ENCODE measurements around the gene MRPL10.

MRPL10 gene

GRCh38 chr17:47813077-47813476 lies 18.3 kb downstream of the MRPL10 start:
- H4K91ac ChIP-seq (ENCODE audit: low read length), result no peak overlapping the region
- no peaks in the 10 kb centered on the region for H3K79me1 ChIP-seq (replicated peaks; ENCODE audit: low read length, poor library complexity, severe bottlenecking)
- H3K18ac ChIP-seq (ENCODE audit: low read depth in 1 of 2, low read length in 2 of 2), result no peak overlapping the region
- peaks cover 25 to 83% of the 10 kb centered on the region in 2 experiments for H3K36me3 ChIP-seq (ENCODE audit: control insufficient read depth in 1 of 2, insufficient read depth in 2 of 2, low read depth in 1 of 2, low read length in 2 of 2)
- no peak overlapping the region for H3K9ac ChIP-seq (ENCODE audit: low read length)
- DNase-seq, result no peak
- no peak overlapping the region for H2BK15ac ChIP-seq (ENCODE audit: low read depth, poor library complexity, severe bottlenecking)
- no peak overlapping the region for H4K8ac ChIP-seq (ENCODE audit: low read length)
- no peak overlapping the region for H3K4me3 ChIP-seq (ENCODE audit: insufficient read depth in 1 of 2, low read depth in 1 of 2, low read length in 2 of 2)
- peaks cover 20% of the 10 kb centered on the region for H3K4me1 ChIP-seq (ENCODE audit: control insufficient read depth, insufficient read depth, low read depth, low read length)
- WGBS, result 90% methylated on average over 14 of the region's 14 CpGs
- H2BK5ac ChIP-seq (ENCODE audit: low read depth, low read length, poor library complexity, severe bottlenecking), result no peak overlapping the region
- H3K23ac ChIP-seq (ENCODE audit: low read length in 2 of 2), result no peak overlapping the region
- no peak overlapping the region for H3K4ac ChIP-seq (ENCODE audit: low read depth in 1 of 2, low read length in 2 of 2)
- H2AK5ac ChIP-seq (ENCODE audit: low read length, severe bottlenecking), result no peak overlapping the region
- H3K9me3 ChIP-seq (ENCODE audit: control insufficient read depth, low read length), result no peaks in the 10 kb centered on the region
- no peak overlapping the region for H2AFZ ChIP-seq (ENCODE audit: low read depth, low read length)
- H2BK120ac ChIP-seq (ENCODE audit: low read depth, low read length), result no peak overlapping the region
- H3K4me2 ChIP-seq (ENCODE audit: low read length, poor library complexity, severe bottlenecking), result no peak overlapping the region
- no peak overlapping the region for H2BK12ac ChIP-seq (ENCODE audit: low read length in 2 of 2)
- peaks cover 0 to 12% of the 10 kb centered on the region in 2 experiments for H3K27me3 ChIP-seq (ENCODE audit: control insufficient read depth in 1 of 2, insufficient read depth in 1 of 2, low read length in 2 of 2)
- H3K14ac ChIP-seq (ENCODE audit: low read length in 2 of 2), result no peak overlapping the region
- no peak overlapping the region for H3K27ac ChIP-seq (ENCODE audit: low read length, poor library complexity, severe bottlenecking)

- no peak overlapping the region for H2BK15ac ChIP-seq (ENCODE audit: low read depth, poor library complexity, severe bottlenecking)
- H3K27me3 ChIP-seq (ENCODE audit: control insufficient read depth in 1 of 2, insufficient read depth in 1 of 2, low read length in 2 of 2), result peaks cover 0 to 19% of the 10 kb centered on the region in 2 experiments
- H3K4me3 ChIP-seq (ENCODE audit: insufficient read depth in 1 of 2, low read depth in 1 of 2, low read length in 2 of 2), result no peak overlapping the region
- no peak overlapping the region for H3K14ac ChIP-seq (ENCODE audit: low read length in 2 of 2)
- no peak overlapping the region for H3K9ac ChIP-seq (ENCODE audit: low read length)
- H3K23ac ChIP-seq (ENCODE audit: low read length in 2 of 2), result no peak overlapping the region
- H3K4me1 ChIP-seq (ENCODE audit: control insufficient read depth, insufficient read depth, low read depth, low read length), result peaks cover 20% of the 10 kb centered on the region
- H4K91ac ChIP-seq (ENCODE audit: low read length), result no peak overlapping the region
- no peak overlapping the region for H2AFZ ChIP-seq (ENCODE audit: low read depth, low read length)
- H3K9me3 ChIP-seq (ENCODE audit: control insufficient read depth, low read length), result no peaks in the 10 kb centered on the region
- H2AK5ac ChIP-seq (ENCODE audit: low read length, severe bottlenecking), result no peak overlapping the region
- no peak overlapping the region for H3K27ac ChIP-seq (ENCODE audit: low read length, poor library complexity, severe bottlenecking)
- no peak overlapping the region for H2BK120ac ChIP-seq (ENCODE audit: low read depth, low read length)
- H2BK12ac ChIP-seq (ENCODE audit: low read length in 2 of 2), result no peak overlapping the region
- no peak overlapping the region for H3K4me2 ChIP-seq (ENCODE audit: low read length, poor library complexity, severe bottlenecking)
- no peak overlapping the region for H2BK5ac ChIP-seq (ENCODE audit: low read depth, low read length, poor library complexity, severe bottlenecking)
- H3K18ac ChIP-seq (ENCODE audit: low read depth in 1 of 2, low read length in 2 of 2), result no peak overlapping the region
- 92% methylated on average over 18 of the region's 18 CpGs for whole genome bisulfite sequencing
- no peak for DNase-seq
- H3K36me3 ChIP-seq (ENCODE audit: control insufficient read depth in 1 of 2, insufficient read depth in 2 of 2, low read depth in 1 of 2, low read length in 2 of 2), result peaks cover 32 to 83% of the 10 kb centered on the region in 2 experiments
- H4K8ac ChIP-seq (ENCODE audit: low read length), result no peak overlapping the region
- no peaks in the 10 kb centered on the region for H3K79me1 ChIP-seq (replicated peaks; ENCODE audit: low read length, poor library complexity, severe bottlenecking)
- H3K4ac ChIP-seq (ENCODE audit: low read depth in 1 of 2, low read length in 2 of 2), result no peak overlapping the region
These were observed 19.0 kb downstream of the MRPL10 start for GRCh38 chr17:47812146-47812920.

GRCh38 chr17:47811709-47812108 lies 19.6 kb downstream of the MRPL10 start:
- Histone ChIP-seq H3K4me3 (ENCODE audit: insufficient read depth in 1 of 2, low read depth in 1 of 2, low read length in 2 of 2) (no peak overlapping the region), H2BK120ac (ENCODE audit: low read depth, low read length) (no peak overlapping the region), H3K9me3 (ENCODE audit: control insufficient read depth, low read length) (no peaks in the 10 kb centered on the region), H3K23ac (ENCODE audit: low read length in 2 of 2) (no peak overlapping the region), H2BK15ac (ENCODE audit: low read depth, poor library complexity, severe bottlenecking) (no peak overlapping the region), H3K4ac (ENCODE audit: low read depth in 1 of 2, low read length in 2 of 2) (no peak overlapping the region), H3K14ac (ENCODE audit: low read length in 2 of 2) (no peak overlapping the region), H2AK5ac (ENCODE audit: low read length, severe bottlenecking) (no peak overlapping the region), H4K8ac (ENCODE audit: low read length) (no peak overlapping the region), H3K18ac (ENCODE audit: low read depth in 1 of 2, low read length in 2 of 2) (no peak overlapping the region), H3K36me3 (ENCODE audit: control insufficient read depth in 1 of 2, insufficient read depth in 2 of 2, low read depth in 1 of 2, low read length in 2 of 2) (peaks cover 34 to 83% of the 10 kb centered on the region in 2 experiments), H3K4me1 (ENCODE audit: control insufficient read depth, insufficient read depth, low read depth, low read length) (peaks cover 20% of the 10 kb centered on the region), H4K91ac (ENCODE audit: low read length) (no peak overlapping the region), H2AFZ (ENCODE audit: low read depth, low read length) (no peak overlapping the region), H3K4me2 (ENCODE audit: low read length, poor library complexity, severe bottlenecking) (no peak overlapping the region), H3K27ac (ENCODE audit: low read length, poor library complexity, severe bottlenecking) (no peak overlapping the region), H3K79me1 (replicated peaks; ENCODE audit: low read length, poor library complexity, severe bottlenecking) (no peaks in the 10 kb centered on the region), H3K9ac (ENCODE audit: low read length) (no peak overlapping the region), H2BK5ac (ENCODE audit: low read depth, low read length, poor library complexity, severe bottlenecking) (no peak overlapping the region), H2BK12ac (ENCODE audit: low read length in 2 of 2) (no peak overlapping the region), H3K27me3 (ENCODE audit: control insufficient read depth in 1 of 2, insufficient read depth in 1 of 2, low read length in 2 of 2) (peaks cover 0 to 25% of the 10 kb centered on the region in 2 experiments)
- WGBS, result 72% methylated on average over 7 of the region's 7 CpGs
- no peak for DNase-seq

- H3K27ac ChIP-seq (ENCODE audit: low read length, poor library complexity, severe bottlenecking), result peak overlapping the region; percentile 25
- H2BK15ac ChIP-seq (ENCODE audit: low read depth, poor library complexity, severe bottlenecking), result no peak overlapping the region
- H3K18ac ChIP-seq (ENCODE audit: low read depth in 1 of 2, low read length in 2 of 2), result no peak overlapping the region
- no peak overlapping the region for H3K4me3 ChIP-seq (ENCODE audit: insufficient read depth in 1 of 2, low read depth in 1 of 2, low read length in 2 of 2)
- 93% methylated on average over 9 of the region's 9 CpGs for WGBS
- H4K91ac ChIP-seq (ENCODE audit: low read length), result no peak overlapping the region
- H3K9ac ChIP-seq (ENCODE audit: low read length), result no peak overlapping the region
- peaks cover 20% of the 10 kb centered on the region for H3K4me1 ChIP-seq (ENCODE audit: control insufficient read depth, insufficient read depth, low read depth, low read length)
- no peak overlapping the region for H3K4me2 ChIP-seq (ENCODE audit: low read length, poor library complexity, severe bottlenecking)
- H4K8ac ChIP-seq (ENCODE audit: low read length), result no peak overlapping the region
- H3K27me3 ChIP-seq (ENCODE audit: control insufficient read depth in 1 of 2, insufficient read depth in 1 of 2, low read length in 2 of 2), result peaks cover 0 to 31% of the 10 kb centered on the region in 2 experiments
- H3K14ac ChIP-seq (ENCODE audit: low read length in 2 of 2), result no peak overlapping the region
- H3K9me3 ChIP-seq (ENCODE audit: control insufficient read depth, low read length), result no peaks in the 10 kb centered on the region
- no peak overlapping the region for H2AFZ ChIP-seq (ENCODE audit: low read depth, low read length)
- peaks cover 36 to 79% of the 10 kb centered on the region in 2 experiments for H3K36me3 ChIP-seq (ENCODE audit: control insufficient read depth in 1 of 2, insufficient read depth in 2 of 2, low read depth in 1 of 2, low read length in 2 of 2)
- no peak overlapping the region for H3K4ac ChIP-seq (ENCODE audit: low read depth in 1 of 2, low read length in 2 of 2)
- H2BK12ac ChIP-seq (ENCODE audit: low read length in 2 of 2), result no peak overlapping the region
- no peak overlapping the region for H2BK5ac ChIP-seq (ENCODE audit: low read depth, low read length, poor library complexity, severe bottlenecking)
- H2AK5ac ChIP-seq (ENCODE audit: low read length, severe bottlenecking), result no peak overlapping the region
- no peak for DNase-seq
- no peaks in the 10 kb centered on the region for H3K79me1 ChIP-seq (replicated peaks; ENCODE audit: low read length, poor library complexity, severe bottlenecking)
- H2BK120ac ChIP-seq (ENCODE audit: low read depth, low read length), result no peak overlapping the region
- no peak overlapping the region for H3K23ac ChIP-seq (ENCODE audit: low read length in 2 of 2)
These were observed 20.3 kb downstream of the MRPL10 start for GRCh38 chr17:47810901-47811635.

Data from mesenchymal stem cell (in vitro differentiated cells and primary cell).